WTC11 (cell line): ENCODE results near the gene KRT76. TPM values are rescaled to one million over a fixed set of nuclear protein-coding genes. Genes with fewer than 3 reads are reported as not detected.

ENCODE experiments used
- ATAC-seq: fragments of 200-7000 bp; cut with Tn5 transposase; 2 replicates; pipeline ENCODE4 v1.10.0; 2021; ENCODE audit warnings: mild to moderate bottlenecking, moderate library complexity
- CTCF ChIA-PET: fragments of 300-600 bp; sonication (Branson Sonifier 250); formaldehyde crosslinking; loops from one replicate; lab custom pipeline; 2021; ENCODE audit warnings: antibody characterized with exemption; lab: Charles Lee
- POLR2A ChIA-PET: fragments of 350-600 bp; sonication (Branson Sonifier 250); formaldehyde crosslinking; loops from one replicate; lab custom pipeline; 2021; ENCODE audit warnings: antibody characterized with exemption; lab: Charles Lee
- DNase-seq: peaks from one replicate; pipeline ENCODE4 v3.0.0; 2021; ENCODE audit warnings: low spot score
- H3K27ac Mint-ChIP-seq: 2 replicates; pipeline ENCODE4 v1.8.0; 2021; ENCODE audit warnings: mixed read lengths
- H3K27me3 Mint-ChIP-seq: 2 replicates; pipeline ENCODE4 v1.8.0; 2021; ENCODE audit warnings: low read depth, mild to moderate bottlenecking, moderate library complexity, mixed read lengths
- H3K36me3 Mint-ChIP-seq: 2 replicates; pipeline ENCODE4 v1.8.0; 2021; ENCODE audit warnings: mixed read lengths
- H3K4me1 Mint-ChIP-seq: 2 replicates; pipeline ENCODE4 v1.8.0; 2022; ENCODE audit warnings: mixed read lengths
- H3K4me3 Mint-ChIP-seq: 2 replicates; pipeline ENCODE4 v1.8.0; 2021; ENCODE audit warnings: mild to moderate bottlenecking, moderate library complexity, mixed read lengths
- H3K9me3 Mint-ChIP-seq: 2 replicates; pipeline ENCODE4 v1.8.0; 2021; ENCODE audit warnings: mixed read lengths
- ETV6 ChIP-seq: sonication (generic); formaldehyde crosslinking; IDR thresholded peaks from 2 replicates; pipeline ENCODE4 v1.8.1; 2022; ENCODE audit warnings: mild to moderate bottlenecking, missing genetic modification reagents
- FOXP1 ChIP-seq: sonication (generic); formaldehyde crosslinking; IDR thresholded peaks from 2 replicates; pipeline ENCODE4 v1.8.0; 2022; ENCODE audit warnings: missing genetic modification reagents, mild to moderate bottlenecking, moderate library complexity, borderline replicate concordance
- GABPB1 ChIP-seq: sonication (generic); formaldehyde crosslinking; IDR thresholded peaks from 2 replicates; pipeline ENCODE4 v1.8.1; 2023; ENCODE audit warnings: mild to moderate bottlenecking, missing genetic modification reagents
- JAZF1 ChIP-seq: fragments of 250-450 bp; sonication (Bioruptor Pico); IDR thresholded peaks from 2 replicates; pipeline ENCODE4 v1.9.0; 2021; ENCODE audit warnings: moderate library complexity, mild to moderate bottlenecking, inconsistent platforms
- KAT7 ChIP-seq: sonication (generic); formaldehyde crosslinking; IDR thresholded peaks from 2 replicates; pipeline ENCODE4 v1.8.1; 2023; ENCODE audit warnings: missing genetic modification reagents, mild to moderate bottlenecking, borderline replicate concordance
- MXD4 ChIP-seq: fragments of 250-450 bp; sonication (Bioruptor Pico); IDR thresholded peaks from 2 replicates; pipeline ENCODE4 v1.8.0; 2021; ENCODE audit warnings: mild to moderate bottlenecking, moderate library complexity, borderline replicate concordance
- NFATC4 ChIP-seq: fragments of 250-450 bp; sonication (Bioruptor Pico); IDR thresholded peaks from 2 replicates; pipeline ENCODE4 v1.9.0; 2021; ENCODE audit warnings: mild to moderate bottlenecking
- NR1H2 ChIP-seq: sonication (generic); formaldehyde crosslinking; IDR thresholded peaks from 2 replicates; pipeline ENCODE4 v1.9.0; 2021; ENCODE audit warnings: mild to moderate bottlenecking, moderate library complexity, missing genetic modification reagents
- NR3C1 ChIP-seq: sonication (generic); formaldehyde crosslinking; conservative IDR thresholded peaks from 2 replicates; pipeline ENCODE4 v1.8.1; 2023; ENCODE audit warnings: low read depth, mild to moderate bottlenecking, missing genetic modification reagents
- OVOL2 ChIP-seq: fragments of 250-450 bp; sonication (Bioruptor Pico); IDR thresholded peaks from 2 replicates; pipeline ENCODE4 v1.9.0; 2021; ENCODE audit warnings: mild to moderate bottlenecking, borderline replicate concordance
- TEAD1 ChIP-seq: sonication (generic); formaldehyde crosslinking; IDR thresholded peaks from 2 replicates; pipeline ENCODE4 v1.8.0; 2022; ENCODE audit warnings: mild to moderate bottlenecking, missing genetic modification reagents
- ZNF138 ChIP-seq: sonication (generic); formaldehyde crosslinking; conservative IDR thresholded peaks from 2 replicates; pipeline ENCODE4 v1.8.1; 2022; ENCODE audit warnings: mild to moderate bottlenecking, moderate library complexity, missing genetic modification reagents
- ZNF263 ChIP-seq: sonication (generic); formaldehyde crosslinking; IDR thresholded peaks from 2 replicates; pipeline ENCODE4 v1.8.1; 2022; ENCODE audit warnings: low read depth, mild to moderate bottlenecking, moderate library complexity, missing genetic modification reagents
- ZNF396 ChIP-seq: fragments of 250-450 bp; sonication (Bioruptor Pico); IDR thresholded peaks from 2 replicates; pipeline ENCODE4 v1.8.0; 2021; ENCODE audit warnings: mild to moderate bottlenecking, moderate library complexity, borderline replicate concordance
- ZNF423 ChIP-seq: fragments of 250-450 bp; sonication (Bioruptor Pico); IDR thresholded peaks from 2 replicates; pipeline ENCODE4 v2.1.2; 2022; ENCODE audit warnings: mild to moderate bottlenecking, moderate library complexity
- ZNF512 ChIP-seq: sonication (generic); formaldehyde crosslinking; IDR thresholded peaks from 2 replicates; pipeline ENCODE4 v1.8.1; 2022; ENCODE audit warnings: missing genetic modification reagents, borderline replicate concordance
- total RNA-seq: library from RNA; stranded (reverse); gene quantifications from 3 replicates; pipeline ENCODE4 v1.2.3, GENCODE V29; 2021
- TF ChIP-seq, protein P1 (sequence below): sonication (generic); formaldehyde crosslinking; IDR thresholded peaks from 2 replicates; pipeline ENCODE4 v1.8.0; 2022; ENCODE audit warnings: mild to moderate bottlenecking, missing genetic modification reagents
- TF ChIP-seq, protein P2 (sequence below): sonication (generic); formaldehyde crosslinking; conservative IDR thresholded peaks from 2 replicates; pipeline ENCODE4 v1.8.1; 2023; ENCODE audit warnings: mild to moderate bottlenecking, low read depth, missing genetic modification reagents, moderate library complexity
- TF ChIP-seq, protein P3 (sequence below): fragments of 250-450 bp; sonication (Bioruptor Pico); conservative IDR thresholded peaks from 2 replicates; pipeline ENCODE4 v1.9.0; 2021; ENCODE audit warnings: mild to moderate bottlenecking
- TF ChIP-seq, protein P4 (sequence below): sonication (generic); formaldehyde crosslinking; IDR thresholded peaks from 2 replicates; pipeline ENCODE4 v1.8.1; 2022; ENCODE audit warnings: low read depth, mild to moderate bottlenecking, moderate library complexity, missing genetic modification reagents, borderline replicate concordance
- TF ChIP-seq, protein P5 (sequence below): sonication (generic); formaldehyde crosslinking; IDR thresholded peaks from 2 replicates; pipeline ENCODE4 v1.8.0; 2022; ENCODE audit warnings: mild to moderate bottlenecking, missing genetic modification reagents
- TF ChIP-seq, protein P6 (sequence below): fragments of 250-450 bp; sonication (Bioruptor Pico); IDR thresholded peaks from 2 replicates; pipeline ENCODE4 v2.1.2; 2022; ENCODE audit warnings: mild to moderate bottlenecking, moderate library complexity

KRT76 gene
- total RNA-seq, 1 experiment from 2014 or later = not detected

GRCh38 chr12:52765702-52766101 is 11.4 kb downstream of the KRT76 start:
- TF ChIP-seq ZNF263 (CRISPR knock-in tag) = no peak
- TF ChIP-seq JAZF1 (CRISPR knock-in tag) = no peak
- no peak for TF ChIP-seq NR1H2 (CRISPR knock-in tag)
- TF ChIP-seq NFATC4 (CRISPR knock-in tag) = no peak
- TF ChIP-seq, protein P1, sequence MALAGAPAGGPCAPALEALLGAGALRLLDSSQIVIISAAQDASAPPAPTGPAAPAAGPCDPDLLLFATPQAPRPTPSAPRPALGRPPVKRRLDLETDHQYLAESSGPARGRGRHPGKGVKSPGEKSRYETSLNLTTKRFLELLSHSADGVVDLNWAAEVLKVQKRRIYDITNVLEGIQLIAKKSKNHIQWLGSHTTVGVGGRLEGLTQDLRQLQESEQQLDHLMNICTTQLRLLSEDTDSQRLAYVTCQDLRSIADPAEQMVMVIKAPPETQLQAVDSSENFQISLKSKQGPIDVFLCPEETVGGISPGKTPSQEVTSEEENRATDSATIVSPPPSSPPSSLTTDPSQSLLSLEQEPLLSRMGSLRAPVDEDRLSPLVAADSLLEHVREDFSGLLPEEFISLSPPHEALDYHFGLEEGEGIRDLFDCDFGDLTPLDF (CRISPR knock-in tag) = no peak
- TF ChIP-seq, protein P2, sequence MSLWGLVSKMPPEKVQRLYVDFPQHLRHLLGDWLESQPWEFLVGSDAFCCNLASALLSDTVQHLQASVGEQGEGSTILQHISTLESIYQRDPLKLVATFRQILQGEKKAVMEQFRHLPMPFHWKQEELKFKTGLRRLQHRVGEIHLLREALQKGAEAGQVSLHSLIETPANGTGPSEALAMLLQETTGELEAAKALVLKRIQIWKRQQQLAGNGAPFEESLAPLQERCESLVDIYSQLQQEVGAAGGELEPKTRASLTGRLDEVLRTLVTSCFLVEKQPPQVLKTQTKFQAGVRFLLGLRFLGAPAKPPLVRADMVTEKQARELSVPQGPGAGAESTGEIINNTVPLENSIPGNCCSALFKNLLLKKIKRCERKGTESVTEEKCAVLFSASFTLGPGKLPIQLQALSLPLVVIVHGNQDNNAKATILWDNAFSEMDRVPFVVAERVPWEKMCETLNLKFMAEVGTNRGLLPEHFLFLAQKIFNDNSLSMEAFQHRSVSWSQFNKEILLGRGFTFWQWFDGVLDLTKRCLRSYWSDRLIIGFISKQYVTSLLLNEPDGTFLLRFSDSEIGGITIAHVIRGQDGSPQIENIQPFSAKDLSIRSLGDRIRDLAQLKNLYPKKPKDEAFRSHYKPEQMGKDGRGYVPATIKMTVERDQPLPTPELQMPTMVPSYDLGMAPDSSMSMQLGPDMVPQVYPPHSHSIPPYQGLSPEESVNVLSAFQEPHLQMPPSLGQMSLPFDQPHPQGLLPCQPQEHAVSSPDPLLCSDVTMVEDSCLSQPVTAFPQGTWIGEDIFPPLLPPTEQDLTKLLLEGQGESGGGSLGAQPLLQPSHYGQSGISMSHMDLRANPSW (CRISPR knock-in tag) = no peak
- TF ChIP-seq, protein P3, sequence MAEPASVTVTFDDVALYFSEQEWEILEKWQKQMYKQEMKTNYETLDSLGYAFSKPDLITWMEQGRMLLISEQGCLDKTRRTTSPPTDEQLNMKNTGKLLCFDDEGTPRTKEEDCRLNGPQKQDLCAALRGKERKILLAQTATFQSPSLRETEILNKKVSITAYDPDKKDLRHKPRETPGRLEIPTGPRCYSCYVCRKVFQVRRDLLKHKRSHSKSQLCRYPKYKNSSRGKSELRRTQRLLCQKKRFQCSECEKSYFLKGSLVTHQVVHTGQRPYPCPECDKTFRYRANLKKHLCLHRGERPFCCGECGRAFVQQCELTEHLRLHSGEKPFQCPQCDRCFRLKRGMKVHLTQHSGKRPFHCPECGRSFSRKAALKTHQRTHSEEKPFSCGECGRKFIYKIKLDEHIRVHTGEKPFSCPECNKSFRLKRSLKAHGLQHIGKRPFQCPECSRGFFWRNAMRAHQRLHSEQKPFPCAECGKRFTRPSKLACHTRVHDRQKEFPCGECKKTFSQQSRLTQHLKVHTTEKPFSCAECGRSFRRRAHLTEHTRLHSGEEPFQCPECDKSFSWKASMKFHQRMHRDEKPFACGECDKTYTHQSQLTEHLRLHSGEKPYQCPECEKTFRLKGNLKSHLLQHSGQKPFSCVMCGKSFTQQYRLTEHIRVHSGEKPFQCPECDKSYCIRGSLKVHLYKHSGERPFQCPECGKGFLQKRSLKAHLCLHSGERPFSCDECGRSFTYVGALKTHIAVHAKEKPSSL (CRISPR knock-in tag) = no peak
- no peak for TF ChIP-seq NR3C1 (CRISPR knock-in tag)
- no peak for TF ChIP-seq ZNF396
- TF ChIP-seq ZNF512 (CRISPR knock-in tag) = no peak
- no peak for TF ChIP-seq KAT7 (CRISPR knock-in tag)
- TF ChIP-seq OVOL2 (CRISPR knock-in tag) = no peak
- no peak for TF ChIP-seq TEAD1 (CRISPR knock-in tag)
- no peak for TF ChIP-seq ETV6
- TF ChIP-seq, protein P4, sequence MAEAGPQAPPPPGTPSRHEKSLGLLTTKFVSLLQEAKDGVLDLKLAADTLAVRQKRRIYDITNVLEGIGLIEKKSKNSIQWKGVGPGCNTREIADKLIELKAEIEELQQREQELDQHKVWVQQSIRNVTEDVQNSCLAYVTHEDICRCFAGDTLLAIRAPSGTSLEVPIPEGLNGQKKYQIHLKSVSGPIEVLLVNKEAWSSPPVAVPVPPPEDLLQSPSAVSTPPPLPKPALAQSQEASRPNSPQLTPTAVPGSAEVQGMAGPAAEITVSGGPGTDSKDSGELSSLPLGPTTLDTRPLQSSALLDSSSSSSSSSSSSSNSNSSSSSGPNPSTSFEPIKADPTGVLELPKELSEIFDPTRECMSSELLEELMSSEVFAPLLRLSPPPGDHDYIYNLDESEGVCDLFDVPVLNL = no peak
- no peak for TF ChIP-seq MXD4
- TF ChIP-seq, protein P5, sequence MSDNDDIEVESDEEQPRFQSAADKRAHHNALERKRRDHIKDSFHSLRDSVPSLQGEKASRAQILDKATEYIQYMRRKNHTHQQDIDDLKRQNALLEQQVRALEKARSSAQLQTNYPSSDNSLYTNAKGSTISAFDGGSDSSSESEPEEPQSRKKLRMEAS (CRISPR knock-in tag) = no peak
- H3K4me3 Mint-ChIP-seq = no peak overlapping the region
- ATAC-seq (no peak), DNase-seq (no peak)
- no peak overlapping the region for H3K27ac Mint-ChIP-seq
- peaks cover 15% of the 10 kb centered on the region for H3K27me3 Mint-ChIP-seq
- H3K36me3 Mint-ChIP-seq = peaks cover 12% of the 10 kb centered on the region
- POLR2A ChIA-PET = no interaction called here
- CTCF ChIA-PET = no interaction called here
- peaks cover under 1% of the 10 kb centered on the region for H3K9me3 Mint-ChIP-seq
- no peaks in the 10 kb centered on the region for H3K4me1 Mint-ChIP-seq

- H3K36me3 Mint-ChIP-seq = peaks cover 18% of the 10 kb centered on the region
- H3K4me3 Mint-ChIP-seq = no peak overlapping the region
- no peak for TF ChIP-seq GABPB1
- no peak for TF ChIP-seq JAZF1 (CRISPR knock-in tag)
- no peak for TF ChIP-seq ZNF423 (CRISPR knock-in tag)
- TF ChIP-seq, protein P6, sequence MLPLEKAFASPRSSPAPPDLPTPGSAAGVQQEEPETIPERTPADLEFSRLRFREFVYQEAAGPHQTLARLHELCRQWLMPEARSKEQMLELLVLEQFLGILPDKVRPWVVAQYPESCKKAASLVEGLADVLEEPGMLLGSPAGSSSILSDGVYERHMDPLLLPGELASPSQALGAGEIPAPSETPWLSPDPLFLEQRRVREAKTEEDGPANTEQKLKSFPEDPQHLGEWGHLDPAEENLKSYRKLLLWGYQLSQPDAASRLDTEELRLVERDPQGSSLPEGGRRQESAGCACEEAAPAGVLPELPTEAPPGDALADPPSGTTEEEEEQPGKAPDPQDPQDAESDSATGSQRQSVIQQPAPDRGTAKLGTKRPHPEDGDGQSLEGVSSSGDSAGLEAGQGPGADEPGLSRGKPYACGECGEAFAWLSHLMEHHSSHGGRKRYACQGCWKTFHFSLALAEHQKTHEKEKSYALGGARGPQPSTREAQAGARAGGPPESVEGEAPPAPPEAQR (CRISPR knock-in tag) = no peak
- TF ChIP-seq FOXP1 (CRISPR knock-in tag) = no peak
- no peak for TF ChIP-seq ZNF138
- H3K27me3 Mint-ChIP-seq = peaks cover 18% of the 10 kb centered on the region
- ChIA-PET CTCF (no interaction called here), POLR2A (no interaction called here)
- H3K27ac Mint-ChIP-seq = no peak overlapping the region
- no peak for ATAC-seq
- H3K4me1 Mint-ChIP-seq = no peaks in the 10 kb centered on the region
- no peak for DNase-seq
- no peaks in the 10 kb centered on the region; the same call in none of the 2 replicates for H3K9me3 Mint-ChIP-seq
These were observed 13.2 kb downstream of the KRT76 start for GRCh38 chr12:52763991-52764390.
